HepG2 (cell line): Measurements from ENCODE around the gene MAP3K14. TPM values are rescaled to one million over a fixed set of nuclear protein-coding genes. Genes with fewer than 3 reads are reported as not detected.

Source experiments
- ATF7-NPFF ChIP-seq: sonication (generic); formaldehyde crosslinking; IDR thresholded peaks from 2 replicates; pipeline ENCODE4 v1.8.1; 2023; ENCODE audit warnings: mild to moderate bottlenecking, low read depth, missing genetic modification reagents, moderate library complexity
- FIP1L1 ChIP-seq: fragments of 200-400 bp; formaldehyde crosslinking; IDR thresholded peaks from 2 replicates; pipeline ENCODE4 v1.6.1; 2018; ENCODE audit warnings: low read depth, mild to moderate bottlenecking, low read length, moderate library complexity, borderline replicate concordance; ENCODE audit not compliant: insufficient read depth
- HMGA1 ChIP-seq: sonication (generic); formaldehyde crosslinking; conservative IDR thresholded peaks from 2 replicates; pipeline ENCODE4 v1.4.0; 2020; ENCODE audit warnings: missing genetic modification reagents
- KDM1A ChIP-seq: IDR thresholded peaks from 2 replicates; pipeline ENCODE4 v1.6.1; 2016; ENCODE audit warnings: missing compliant biosample characterization
- MTF2 ChIP-seq: sonication (generic); formaldehyde crosslinking; IDR thresholded peaks from 2 replicates; pipeline ENCODE4 v1.5.0; 2020; ENCODE audit warnings: missing genetic modification reagents, borderline replicate concordance
- NFATC3 ChIP-seq: sonication (generic); formaldehyde crosslinking; IDR thresholded peaks from 2 replicates; pipeline ENCODE4 v1.5.1; 2020; ENCODE audit warnings: mild to moderate bottlenecking, missing genetic modification reagents
- NR2F6 ChIP-seq, 2 experiments: IDR thresholded peaks; 2 replicates each; pipeline ENCODE4 v1.6.1; 2016; ENCODE audit warnings: antibody characterized with exemption in 1 of 2, mild to moderate bottlenecking in 1 of 2
- SRSF4 ChIP-seq: fragments of 200-400 bp; formaldehyde crosslinking; IDR thresholded peaks from one replicate; pipeline ENCODE4 v1.6.1; 2018; ENCODE audit warnings: mild to moderate bottlenecking, low read depth, low read length, moderate library complexity; ENCODE audit not compliant: poor library complexity, severe bottlenecking
- TEAD3 ChIP-seq: optimal IDR thresholded peaks from 2 replicates; pipeline ENCODE3; 2016; ENCODE audit warnings: borderline replicate concordance
- TP53 ChIP-seq: sonication (generic); formaldehyde crosslinking; conservative IDR thresholded peaks from 2 replicates; pipeline ENCODE4 v1.4.0; 2020; ENCODE audit warnings: missing genetic modification reagents
- ZBTB7B ChIP-seq: sonication (generic); formaldehyde crosslinking; IDR thresholded peaks from 2 replicates; pipeline ENCODE4 v1.4.0; 2020; ENCODE audit warnings: missing genetic modification reagents
- ZNF207 ChIP-seq: fragments of 450-650 bp; IDR thresholded peaks from 2 replicates; pipeline ENCODE4 v1.6.1; 2016; ENCODE audit warnings: antibody characterized with exemption, borderline replicate concordance
- ZNF3 ChIP-seq: IDR thresholded peaks from 2 replicates; pipeline ENCODE4 v1.7.0; 2017; ENCODE audit warnings: inconsistent platforms
- ZNF30 ChIP-seq: sonication (generic); formaldehyde crosslinking; IDR thresholded peaks from 2 replicates; pipeline ENCODE4 v1.5.0; 2020; ENCODE audit warnings: mild to moderate bottlenecking, missing genetic modification reagents
- ZNF720 ChIP-seq: sonication (generic); formaldehyde crosslinking; IDR thresholded peaks from 2 replicates; pipeline ENCODE4 v1.4.0; 2020; ENCODE audit warnings: missing genetic modification reagents
- ZNF879 ChIP-seq: sonication (generic); formaldehyde crosslinking; IDR thresholded peaks from 2 replicates; pipeline ENCODE4 v1.8.1; 2023; ENCODE audit warnings: missing genetic modification reagents
- ZSCAN21 ChIP-seq: sonication (generic); formaldehyde crosslinking; IDR thresholded peaks from 2 replicates; pipeline ENCODE4 v1.8.0; 2022; ENCODE audit warnings: mild to moderate bottlenecking, missing genetic modification reagents, moderate library complexity, borderline replicate concordance
- ZSCAN25 ChIP-seq: sonication (generic); formaldehyde crosslinking; IDR thresholded peaks from 2 replicates; pipeline ENCODE4 v1.8.0; 2022; ENCODE audit warnings: mild to moderate bottlenecking, missing genetic modification reagents
- ZZZ3 ChIP-seq: sonication (generic); formaldehyde crosslinking; IDR thresholded peaks from 2 replicates; pipeline ENCODE4 v1.4.0; 2020; ENCODE audit warnings: missing genetic modification reagents, mild to moderate bottlenecking, borderline replicate concordance
- polyA plus RNA-seq, 8 experiments: library from polyadenylated mRNA; depleted of rRNA in 3 of 8; stranded (reverse) in 7 of 8; unstranded in 1 of 8; fragments of >200 nt; fragmentation: Illumina TruSeq in 4 of 8; extraction: Trizol in 4 of 8; gene quantifications; 2 replicates each; pipeline versions ENCODE4 v1.2.1 to v1.2.3, GENCODE V29; 2011 to 2016; ENCODE audit warnings: low read depth in 4 of 8, missing spikeins in 1 of 8, mixed read lengths in 1 of 8; ENCODE audit not compliant: insufficient read depth in 1 of 8
- total RNA-seq, 5 experiments: library from RNA; depleted of rRNA; stranded (reverse); fragments of >200 nt; fragmentation: Illumina TruSeq; extraction: Trizol; gene quantifications; 2 replicates each; pipeline ENCODE4 v1.2.3, GENCODE V29; 2016; ENCODE audit warnings: low read depth in 1 of 5
- TF ChIP-seq, protein P1 (sequence below): sonication (generic); formaldehyde crosslinking; IDR thresholded peaks from 2 replicates; pipeline ENCODE4 v1.4.0; 2020; ENCODE audit warnings: missing genetic modification reagents, borderline replicate concordance
- TF ChIP-seq, protein P2 (sequence below): sonication (generic); formaldehyde crosslinking; IDR thresholded peaks from 2 replicates; pipeline ENCODE4 v1.4.0; 2020; ENCODE audit warnings: missing genetic modification reagents
- TF ChIP-seq, protein P3 (sequence below): sonication (generic); formaldehyde crosslinking; IDR thresholded peaks from 2 replicates; pipeline ENCODE4 v1.5.0; 2020; ENCODE audit warnings: missing genetic modification reagents, mild to moderate bottlenecking, borderline replicate concordance

Gene MAP3K14
- total and polyA plus RNA-seq, 2 of the 13 experiments (the other 11 are each of a cell fraction or from before 2014, with no cell fraction given), result 2.6 TPM

DNA sequence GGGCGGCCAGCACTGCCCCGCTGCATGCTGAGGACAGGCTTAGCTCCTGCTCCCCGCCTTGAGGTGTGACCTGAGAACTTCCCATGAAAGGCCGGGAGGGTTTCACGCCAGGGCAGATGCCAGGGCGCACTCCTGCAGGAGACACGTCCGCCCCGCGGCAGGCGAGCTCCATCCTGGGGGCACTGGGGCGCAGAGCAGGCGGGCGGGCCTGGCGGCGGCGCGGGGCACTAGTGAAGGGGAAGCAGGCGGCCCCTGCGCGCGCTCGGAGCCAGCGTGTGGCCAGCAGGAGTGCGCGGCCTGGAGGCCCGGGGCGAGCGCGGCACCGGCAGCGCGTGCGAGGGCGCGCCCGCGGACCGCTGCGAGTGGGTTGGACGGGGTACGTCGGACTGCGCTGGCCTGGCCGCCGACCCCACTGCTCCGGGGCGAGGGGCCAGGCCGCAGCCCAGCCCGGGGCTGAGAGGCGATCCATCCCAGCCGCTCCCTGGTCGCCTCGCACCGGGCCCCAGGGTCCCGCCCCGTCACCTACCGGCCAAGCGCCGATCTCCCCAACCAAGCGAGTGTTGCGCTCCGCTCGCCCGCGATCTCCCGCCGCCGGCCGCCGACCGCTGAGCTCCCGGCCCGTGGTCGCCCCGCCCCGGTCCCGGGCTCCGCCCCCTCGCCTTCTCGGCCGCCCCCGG is at the start of gene MAP3K14 (continued):
- TF ChIP-seq, protein P1, sequence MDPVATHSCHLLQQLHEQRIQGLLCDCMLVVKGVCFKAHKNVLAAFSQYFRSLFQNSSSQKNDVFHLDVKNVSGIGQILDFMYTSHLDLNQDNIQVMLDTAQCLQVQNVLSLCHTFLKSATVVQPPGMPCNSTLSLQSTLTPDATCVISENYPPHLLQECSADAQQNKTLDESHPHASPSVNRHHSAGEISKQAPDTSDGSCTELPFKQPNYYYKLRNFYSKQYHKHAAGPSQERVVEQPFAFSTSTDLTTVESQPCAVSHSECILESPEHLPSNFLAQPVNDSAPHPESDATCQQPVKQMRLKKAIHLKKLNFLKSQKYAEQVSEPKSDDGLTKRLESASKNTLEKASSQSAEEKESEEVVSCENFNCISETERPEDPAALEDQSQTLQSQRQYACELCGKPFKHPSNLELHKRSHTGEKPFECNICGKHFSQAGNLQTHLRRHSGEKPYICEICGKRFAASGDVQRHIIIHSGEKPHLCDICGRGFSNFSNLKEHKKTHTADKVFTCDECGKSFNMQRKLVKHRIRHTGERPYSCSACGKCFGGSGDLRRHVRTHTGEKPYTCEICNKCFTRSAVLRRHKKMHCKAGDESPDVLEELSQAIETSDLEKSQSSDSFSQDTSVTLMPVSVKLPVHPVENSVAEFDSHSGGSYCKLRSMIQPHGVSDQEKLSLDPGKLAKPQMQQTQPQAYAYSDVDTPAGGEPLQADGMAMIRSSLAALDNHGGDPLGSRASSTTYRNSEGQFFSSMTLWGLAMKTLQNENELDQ, result no peak
- TF ChIP-seq TEAD3 (CRISPR knock-in tag) (no peak), ZSCAN21 (CRISPR knock-in tag) (peak; percentile 97), ZZZ3 (no peak), ZNF879 (no peak), ZNF207 (no peak), NFATC3 (CRISPR knock-in tag) (no peak), ZNF3 (CRISPR knock-in tag) (no peak), MTF2 (0 out of 2 replicates have a peak, but pooled peaks have one; percentile 23), TP53 (CRISPR knock-in tag) (no peak), FIP1L1 (no peak), ZNF30 (CRISPR knock-in tag) (no peak), SRSF4 (no peak), HMGA1 (CRISPR knock-in tag) (no peak), ZSCAN25 (no peak), NR2F6 (IDR thresholded peaks at IDR 0.05) (no peak), NR2F6 (CRISPR knock-in tag; IDR thresholded peaks at IDR 0.05) (no peak), ATF7-NPFF (CRISPR knock-in tag) (peak; percentile 89; the same call in 1 of the 2 replicates), ZBTB7B (peak; percentile 34; the same call in 1 of the 2 replicates), KDM1A (CRISPR knock-in tag) (no peak), ZNF720 (CRISPR knock-in tag) (no peak)
- TF ChIP-seq, protein P2, sequence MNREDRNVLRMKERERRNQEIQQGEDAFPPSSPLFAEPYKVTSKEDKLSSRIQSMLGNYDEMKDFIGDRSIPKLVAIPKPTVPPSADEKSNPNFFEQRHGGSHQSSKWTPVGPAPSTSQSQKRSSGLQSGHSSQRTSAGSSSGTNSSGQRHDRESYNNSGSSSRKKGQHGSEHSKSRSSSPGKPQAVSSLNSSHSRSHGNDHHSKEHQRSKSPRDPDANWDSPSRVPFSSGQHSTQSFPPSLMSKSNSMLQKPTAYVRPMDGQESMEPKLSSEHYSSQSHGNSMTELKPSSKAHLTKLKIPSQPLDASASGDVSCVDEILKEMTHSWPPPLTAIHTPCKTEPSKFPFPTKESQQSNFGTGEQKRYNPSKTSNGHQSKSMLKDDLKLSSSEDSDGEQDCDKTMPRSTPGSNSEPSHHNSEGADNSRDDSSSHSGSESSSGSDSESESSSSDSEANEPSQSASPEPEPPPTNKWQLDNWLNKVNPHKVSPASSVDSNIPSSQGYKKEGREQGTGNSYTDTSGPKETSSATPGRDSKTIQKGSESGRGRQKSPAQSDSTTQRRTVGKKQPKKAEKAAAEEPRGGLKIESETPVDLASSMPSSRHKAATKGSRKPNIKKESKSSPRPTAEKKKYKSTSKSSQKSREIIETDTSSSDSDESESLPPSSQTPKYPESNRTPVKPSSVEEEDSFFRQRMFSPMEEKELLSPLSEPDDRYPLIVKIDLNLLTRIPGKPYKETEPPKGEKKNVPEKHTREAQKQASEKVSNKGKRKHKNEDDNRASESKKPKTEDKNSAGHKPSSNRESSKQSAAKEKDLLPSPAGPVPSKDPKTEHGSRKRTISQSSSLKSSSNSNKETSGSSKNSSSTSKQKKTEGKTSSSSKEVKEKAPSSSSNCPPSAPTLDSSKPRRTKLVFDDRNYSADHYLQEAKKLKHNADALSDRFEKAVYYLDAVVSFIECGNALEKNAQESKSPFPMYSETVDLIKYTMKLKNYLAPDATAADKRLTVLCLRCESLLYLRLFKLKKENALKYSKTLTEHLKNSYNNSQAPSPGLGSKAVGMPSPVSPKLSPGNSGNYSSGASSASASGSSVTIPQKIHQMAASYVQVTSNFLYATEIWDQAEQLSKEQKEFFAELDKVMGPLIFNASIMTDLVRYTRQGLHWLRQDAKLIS, result 0 out of 2 replicates have a peak, but pooled peaks have one; percentile 31
- TF ChIP-seq, protein P3, sequence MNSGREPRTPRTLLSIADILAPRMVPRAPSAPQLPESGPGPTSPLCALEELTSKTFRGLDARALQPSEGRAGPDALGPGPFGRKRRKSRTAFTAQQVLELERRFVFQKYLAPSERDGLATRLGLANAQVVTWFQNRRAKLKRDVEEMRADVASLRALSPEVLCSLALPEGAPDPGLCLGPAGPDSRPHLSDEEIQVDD (CRISPR knock-in tag), result no peak
